HG03575 (cell line): ENCODE measurements around the gene FAM168A.
"Not testable (repeated sequence)": the region's sequence is repeated elsewhere in the genome, so short reads cannot be mapped to it uniquely, and the experiment has no call there.

Experiments used
- ATAC-seq: cut with Tn5 transposase; IDR thresholded peaks from one replicate; pipeline ENCODE4 v1.9.1; 2021; ENCODE audit not compliant: unreplicated experiment, insufficient number of reproducible peaks, low FRiP score; ENCODE audit errors: extremely low read depth

FAM168A gene

GRCh38 chr11:73598719-73599379 lies 937 bp upstream of the FAM168A start:
- ATAC-seq: no peak

DNA sequence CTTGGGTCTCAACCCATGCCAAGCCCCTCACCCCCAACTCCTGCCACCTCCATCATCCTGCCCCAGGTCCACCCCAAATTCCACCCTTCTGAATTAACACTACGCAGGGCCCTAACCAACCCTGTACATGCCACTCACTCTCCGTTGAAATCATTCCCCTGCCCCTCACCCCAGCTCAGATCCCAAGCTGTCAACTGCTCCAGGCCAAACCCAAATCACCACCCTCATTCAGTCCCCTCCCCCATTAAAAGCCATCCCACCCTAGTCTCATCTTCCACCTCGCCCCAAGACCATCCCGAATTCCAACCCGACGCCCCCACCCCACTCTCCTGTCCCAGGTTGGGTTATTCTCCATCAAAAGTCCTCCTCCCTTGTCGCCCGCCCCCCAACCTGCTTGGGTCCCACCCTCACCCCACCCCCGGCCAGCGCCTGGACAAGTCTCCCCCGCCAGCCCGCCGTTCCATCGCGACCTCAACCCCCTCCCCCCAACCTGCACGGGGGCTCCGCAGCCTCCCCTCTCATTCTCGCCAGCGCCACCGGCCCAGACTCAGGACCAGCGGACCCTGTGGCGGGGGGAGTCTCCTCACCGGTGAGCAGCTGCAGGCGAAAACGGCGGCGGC lies 466 bp downstream of the FAM168A start:
- ATAC-seq: no peak

DNA sequence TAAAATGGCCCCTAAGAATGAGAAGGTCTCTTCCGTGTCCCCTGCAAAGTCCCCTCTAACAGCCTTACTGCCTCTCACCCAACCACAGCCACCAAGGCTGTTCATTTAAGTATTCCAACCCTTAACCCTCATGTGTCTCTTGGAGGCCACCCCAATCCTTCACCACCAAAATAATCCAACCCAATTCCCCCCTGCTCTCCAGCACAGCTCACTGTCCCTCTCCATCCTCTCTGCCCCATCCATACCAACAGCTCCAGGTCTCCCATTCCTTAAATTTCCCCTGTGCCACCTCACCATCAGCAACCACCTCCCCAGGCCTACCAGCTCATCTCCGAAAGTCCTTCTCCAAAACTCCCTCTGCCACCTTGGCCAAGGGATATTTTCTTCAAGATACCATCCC lies 1.4 kb downstream of the FAM168A start:
- ATAC-seq: no peak

DNA sequence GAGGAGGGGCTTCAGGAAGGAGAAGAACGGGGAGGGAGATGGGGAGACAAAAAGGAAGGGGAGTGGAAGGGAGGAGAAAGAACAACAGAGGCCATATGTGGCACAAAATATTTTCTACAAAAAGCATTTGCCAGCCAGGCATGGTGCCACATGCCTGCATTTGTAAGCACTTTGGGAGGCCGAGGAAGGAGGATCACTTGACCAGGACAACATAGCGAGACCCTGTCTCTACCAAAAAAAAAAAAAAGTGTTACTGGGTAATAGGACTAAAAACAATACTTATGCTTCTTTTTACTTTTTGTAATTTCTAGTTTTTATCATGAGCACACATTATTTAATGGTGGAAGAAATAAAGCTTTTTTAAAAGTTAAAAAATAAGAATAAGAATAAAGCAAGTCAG lies 5.3 kb downstream of the FAM168A start:
- ATAC-seq: no peak

DNA sequence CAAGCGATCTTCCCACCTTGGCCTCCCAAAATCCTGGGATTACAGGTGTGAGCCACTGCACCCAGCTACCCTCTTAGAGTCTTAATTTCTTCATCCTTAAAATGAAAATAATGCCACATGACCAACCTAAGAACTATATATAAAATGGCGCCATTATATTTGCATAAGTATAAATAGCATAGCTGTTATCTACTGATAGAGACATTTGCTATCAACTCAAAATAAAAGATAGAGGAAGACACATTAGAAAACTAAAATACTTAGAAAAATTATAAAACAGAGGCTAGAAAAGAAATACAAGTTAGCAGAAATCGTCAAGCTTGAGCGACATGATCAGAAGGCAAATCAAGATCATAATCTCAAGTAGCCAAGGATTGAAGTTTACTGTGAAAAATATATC lies 6.2 kb downstream of the FAM168A start:
- no peak for ATAC-seq

DNA sequence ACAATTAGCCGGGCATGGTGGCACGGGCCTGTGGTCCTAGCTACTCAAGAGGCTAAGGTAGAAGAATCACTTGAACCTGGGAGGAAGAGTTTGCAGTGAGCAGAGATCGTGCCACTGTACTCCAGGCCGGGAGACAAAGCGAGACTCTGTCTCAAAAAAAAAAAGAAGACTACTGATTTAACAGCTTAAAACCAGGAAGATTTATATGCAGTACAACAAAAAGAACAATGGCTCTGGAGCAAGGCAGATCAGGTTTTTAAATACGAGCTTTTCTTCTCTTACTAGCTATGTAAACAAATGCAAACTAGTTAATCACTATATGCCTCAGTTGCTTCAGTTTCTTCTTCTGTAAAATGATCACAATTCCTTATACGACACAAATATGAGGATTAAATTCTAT lies 6.9 kb downstream of the FAM168A start:
- no peak for ATAC-seq

DNA sequence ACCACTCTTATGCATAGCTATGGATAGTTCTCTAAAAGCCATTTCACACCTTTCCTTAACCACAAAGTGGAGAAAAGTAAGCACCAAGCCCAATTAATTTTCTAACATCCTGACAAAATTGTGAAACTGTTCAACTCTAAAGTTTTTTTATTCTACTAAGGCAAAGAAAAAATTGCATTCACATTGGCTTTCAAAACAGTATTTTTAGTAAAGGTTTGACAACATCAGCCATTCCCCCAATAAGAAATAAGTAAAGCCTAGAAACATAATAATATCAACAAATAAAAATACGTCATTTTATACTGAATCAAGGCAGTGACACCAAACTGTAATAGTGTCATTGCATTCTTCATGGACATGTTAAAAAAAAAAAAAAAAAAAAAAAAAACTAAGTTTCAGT lies 11.1 kb downstream of the FAM168A start:
- no peak for ATAC-seq

DNA sequence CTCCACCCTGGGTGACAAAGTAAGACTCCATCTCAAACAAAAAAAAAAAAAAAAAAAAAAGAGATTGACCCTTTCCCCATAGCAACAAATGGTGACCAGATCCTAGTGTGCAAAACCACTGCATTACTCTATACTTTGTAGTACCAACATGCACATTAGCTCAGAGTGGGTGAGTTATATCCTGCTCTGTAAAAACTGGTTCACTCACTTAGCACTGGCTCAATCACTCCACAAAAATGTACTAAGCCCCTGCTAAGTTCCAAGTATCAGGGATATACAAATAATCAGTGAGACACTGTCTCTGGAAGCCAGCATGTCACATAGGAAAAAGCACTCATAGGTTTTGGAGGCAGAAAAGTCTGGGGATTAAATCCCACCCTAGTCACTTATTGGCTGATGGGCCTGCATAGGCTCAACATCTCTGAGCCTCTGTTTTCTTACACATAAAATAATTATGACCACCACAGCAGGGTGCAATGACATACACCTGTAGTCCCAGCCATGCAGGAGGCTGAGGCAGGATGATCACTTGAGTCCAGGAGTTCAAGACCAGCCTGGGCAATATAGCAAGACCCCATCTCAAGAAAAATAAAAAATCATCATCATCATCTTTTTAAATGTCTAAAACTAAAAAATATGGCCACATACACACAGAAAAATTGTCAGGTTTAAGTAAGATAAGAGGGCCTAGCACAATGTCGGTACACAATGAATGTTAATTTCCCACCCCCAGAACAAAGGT lies 11.9 kb downstream of the FAM168A start:
- ATAC-seq: no peak

DNA sequence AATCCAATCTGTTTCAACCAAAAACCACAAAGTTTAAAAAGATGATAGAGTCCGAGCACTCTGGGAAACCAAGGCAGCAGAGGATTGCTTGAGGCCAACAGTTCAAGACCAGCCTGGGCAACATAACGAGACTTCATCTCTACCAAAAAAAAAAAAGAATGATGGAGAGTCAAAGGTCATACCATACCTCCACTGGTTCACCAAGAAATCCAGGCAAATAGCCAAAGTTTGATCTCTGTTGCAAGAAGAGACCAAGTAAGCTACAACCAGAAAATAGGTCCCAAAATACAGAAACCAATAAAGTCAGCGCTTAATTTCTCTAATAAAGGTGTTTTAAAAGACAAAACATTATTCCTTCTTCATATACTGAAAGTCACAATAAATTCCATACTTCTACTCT lies 13.1 kb downstream of the FAM168A start:
- ATAC-seq: no peak

DNA sequence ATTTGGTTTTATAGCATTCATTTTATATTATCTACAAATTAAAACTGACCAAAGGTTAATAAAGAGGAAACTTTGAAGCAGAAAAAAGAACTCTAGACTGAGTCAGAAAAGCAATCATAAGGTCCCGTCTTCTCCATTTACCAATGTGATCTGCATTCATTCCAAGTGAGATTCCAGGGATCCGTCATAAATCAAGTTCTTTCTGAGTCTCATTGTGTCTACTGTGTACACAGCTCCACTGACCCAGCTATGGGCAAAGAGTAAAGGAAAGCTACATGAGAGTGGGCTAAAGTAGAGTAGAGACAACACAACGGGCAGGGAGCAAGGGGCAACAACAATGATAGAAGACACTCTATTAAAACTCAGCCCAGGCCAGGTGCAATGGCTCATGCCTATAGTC lies 15.3 kb downstream of the FAM168A start:
- no peak for ATAC-seq

GRCh38 chr11:73580749-73581148 lies 17.2 kb downstream of the FAM168A start:
- not testable (repeated sequence) for ATAC-seq

- no peak for ATAC-seq
Measured at GRCh38 chr11:73579641-73580434, 18.1 kb downstream of the FAM168A start.

GRCh38 chr11:73578592-73579185 lies 19.2 kb downstream of the FAM168A start:
- ATAC-seq: no peak

DNA sequence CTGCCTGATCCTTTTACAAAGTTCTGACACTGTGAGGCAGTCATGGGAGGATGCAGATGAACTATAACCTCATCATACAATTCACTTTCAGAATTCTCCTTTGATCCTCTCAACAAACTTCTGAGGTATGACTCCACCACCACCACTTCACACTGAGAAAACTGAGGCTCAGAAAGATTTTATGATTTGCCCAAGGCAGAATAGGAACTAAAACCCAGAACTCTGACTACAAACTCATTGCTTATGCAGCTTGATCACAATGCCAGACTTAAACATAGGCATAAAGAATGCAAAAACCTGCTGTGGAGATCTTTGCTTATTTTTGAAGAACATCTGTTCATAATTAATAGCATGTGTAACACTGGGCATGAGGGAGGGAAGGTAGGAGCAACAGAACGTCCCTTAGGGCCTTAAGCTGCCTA lies 20.4 kb downstream of the FAM168A start:
- no peak for ATAC-seq

DNA sequence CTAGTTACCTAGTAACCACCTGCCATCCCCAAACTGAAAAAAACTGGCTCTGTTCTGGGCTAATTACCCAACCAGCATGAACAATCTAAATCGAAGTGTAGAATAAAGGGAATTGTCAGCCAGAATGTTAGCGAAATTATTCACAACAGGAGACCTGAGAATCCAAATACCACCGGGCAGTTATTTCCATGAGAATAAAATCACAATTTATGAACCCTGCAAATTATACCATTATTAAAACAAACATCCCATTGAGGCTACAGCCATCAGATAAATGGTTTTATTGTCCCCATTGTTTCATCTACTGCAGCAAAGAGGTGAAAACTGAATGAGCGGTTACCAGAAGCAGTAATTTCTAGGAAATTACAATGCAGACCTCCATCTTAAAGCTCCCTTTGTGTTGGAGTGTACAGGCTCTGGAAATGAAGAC lies 21.7 kb downstream of the FAM168A start:
- no peak for ATAC-seq

DNA sequence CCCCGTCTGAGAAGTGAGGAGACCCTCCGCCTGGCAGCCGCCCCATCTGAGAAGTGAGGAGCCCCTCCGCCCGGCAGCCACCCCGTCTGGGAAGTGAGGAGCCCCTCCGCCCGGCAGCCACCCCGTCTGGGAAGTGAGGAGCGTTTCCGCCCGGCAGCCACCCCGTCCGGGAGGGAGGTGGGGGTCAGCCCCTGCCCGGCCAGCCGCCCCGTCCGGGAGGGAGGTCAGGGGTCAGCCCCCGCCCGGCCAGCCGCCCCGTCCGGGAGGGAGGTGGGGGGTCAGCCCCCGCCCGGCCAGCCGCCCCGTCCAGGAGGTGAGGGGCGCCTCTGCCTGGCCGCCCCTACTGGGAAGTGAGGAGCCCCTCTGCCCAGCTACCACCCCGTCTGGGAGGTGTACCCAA lies 25.9 kb downstream of the FAM168A start:
- ATAC-seq: not testable (repeated sequence)

- ATAC-seq: no peak
Measured at GRCh38 chr11:73570415-73571114, 27.3 kb downstream of the FAM168A start.

GRCh38 chr11:73566977-73567755 lies 30.7 kb downstream of the FAM168A start:
- ATAC-seq: no peak
